Hematopoietic multipotent progenitor cell treated with erythropoietin and hydrocortisone succinate and interleukin-3 and kit ligand, for 4 days (in vitro differentiated cells): ENCODE data around the gene BMI1.
"Not testable (repeated sequence)": the region's sequence is repeated elsewhere in the genome, so short reads cannot be mapped to it uniquely, and the experiment has no call there.

Experiments
- DNase-seq: peaks from one replicate; pipeline ENCODE4 v3.0.0-alpha.2; 2015

Gene BMI1

GRCh38 chr10:22340329-22341189, 19.7 kb downstream of the BMI1 start:
- DNase-seq: peak; percentile 91

- peak; percentile 37 for DNase-seq
Measured at GRCh38 chr10:22341190-22341925, 20.5 kb downstream of the BMI1 start.

- DNase-seq: no peak
Measured at GRCh38 chr10:22341926-22342196, 21.0 kb downstream of the BMI1 start.

GRCh38 chr10:22342421-22342820, 21.5 kb downstream of the BMI1 start:
- no peak for DNase-seq

- DNase-seq: no peak
Measured at GRCh38 chr10:22343731-22344130, 22.8 kb downstream of the BMI1 start.

DNA sequence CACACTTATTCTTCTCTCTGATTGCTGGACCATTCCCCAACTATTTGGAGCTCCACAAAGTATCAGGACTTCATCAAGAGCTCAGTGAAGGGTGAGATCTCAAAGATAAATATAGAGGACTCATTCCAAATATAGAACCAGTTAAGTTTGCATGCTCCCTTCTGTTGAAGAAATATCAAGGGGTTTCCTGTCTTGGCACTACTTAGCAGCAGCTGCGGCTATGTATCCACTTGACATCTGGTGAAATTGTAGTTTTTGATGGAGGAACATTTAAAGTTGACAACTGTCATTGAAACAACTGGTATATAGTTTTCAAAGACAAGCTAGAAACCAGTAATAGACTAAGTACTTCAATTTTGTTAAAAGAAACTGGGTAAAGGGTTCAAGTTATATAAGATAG, 23.4 kb downstream of the BMI1 start:
- DNase-seq: no peak

DNA sequence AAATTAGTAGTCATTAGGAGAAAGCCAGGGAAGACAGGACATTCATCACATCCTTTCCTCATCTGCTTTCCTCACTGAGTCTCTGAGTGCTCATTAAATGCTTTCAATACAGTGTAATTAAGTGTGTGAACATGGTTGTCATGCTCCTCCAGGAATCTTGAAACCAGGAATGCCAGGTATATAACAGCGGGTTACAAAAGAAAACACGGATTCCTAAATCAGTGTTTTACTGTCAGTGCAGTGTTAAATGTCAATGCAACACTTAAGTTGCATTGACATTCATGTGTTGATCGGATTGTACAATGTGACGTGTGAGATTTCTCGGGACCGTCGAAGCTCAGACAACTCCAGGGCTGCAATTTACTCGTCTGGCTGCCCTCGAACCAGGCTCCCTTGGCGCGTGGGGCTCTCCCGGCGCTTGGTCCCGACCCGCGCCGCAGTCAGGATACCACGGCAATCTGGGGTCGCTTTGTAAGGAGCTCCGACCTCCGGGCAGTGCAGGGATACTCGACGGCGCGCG, 23.9 kb downstream of the BMI1 start:
- no peak for DNase-seq

- DNase-seq: peak; percentile 77
Measured at GRCh38 chr10:22345301-22346095, 24.6 kb downstream of the BMI1 start, which contains the start of gene SPAG6. SPAG6 (plus strand) TSS chr10:22345496; CDS start chr10:22345612, 116 bp downstream.

- no peak for DNase-seq
Measured at GRCh38 chr10:22346096-22346661, 25.3 kb downstream of the BMI1 start.

DNA sequence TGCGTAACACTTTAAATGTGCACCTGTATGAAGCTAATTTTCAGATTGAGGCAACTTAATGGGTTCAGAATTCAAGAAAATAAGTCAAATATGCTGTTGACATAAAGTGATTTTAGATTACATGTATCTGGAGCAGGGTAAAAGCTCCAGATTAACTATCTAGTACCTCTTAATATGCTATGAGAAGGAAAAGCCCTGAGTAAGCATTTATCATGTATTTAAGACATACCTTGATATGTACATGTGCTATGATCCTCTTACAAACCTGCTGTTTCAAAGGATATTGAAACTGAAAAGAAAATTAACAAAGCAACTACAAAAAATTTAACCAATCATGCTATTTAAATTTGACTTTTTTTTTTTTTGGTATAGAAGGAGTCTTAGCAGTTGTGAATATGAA, 28.9 kb downstream of the BMI1 start:
- no peak for DNase-seq

DNA sequence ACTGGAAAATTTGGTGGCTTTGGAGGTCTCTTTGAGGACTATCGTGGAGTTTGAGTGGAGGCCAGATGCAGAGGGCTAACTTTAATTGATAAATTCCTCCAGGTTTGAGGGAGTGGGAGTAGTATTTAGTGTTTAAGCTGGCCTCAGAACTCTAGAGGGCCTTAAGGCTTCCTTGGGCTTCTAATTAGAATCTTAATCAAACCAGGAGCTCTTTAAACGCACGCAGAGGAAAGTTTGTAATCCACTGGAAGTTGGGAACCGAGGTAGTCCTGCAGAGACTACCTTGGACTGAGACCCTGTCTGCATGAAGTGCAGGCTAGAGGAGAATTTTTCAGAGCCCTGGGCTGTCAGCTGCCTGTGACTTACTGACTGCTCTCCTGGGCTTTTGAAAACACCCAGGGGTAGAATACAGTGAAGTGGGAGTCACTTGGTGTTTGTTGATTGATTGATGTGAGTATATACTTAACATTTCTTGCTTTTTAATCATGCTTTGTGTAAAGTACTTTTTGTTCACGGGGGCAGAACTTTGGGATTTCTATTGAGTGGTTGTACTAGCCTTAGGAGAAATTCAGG, 30.3 kb downstream of the BMI1 start:
- DNase-seq: no peak

DNA sequence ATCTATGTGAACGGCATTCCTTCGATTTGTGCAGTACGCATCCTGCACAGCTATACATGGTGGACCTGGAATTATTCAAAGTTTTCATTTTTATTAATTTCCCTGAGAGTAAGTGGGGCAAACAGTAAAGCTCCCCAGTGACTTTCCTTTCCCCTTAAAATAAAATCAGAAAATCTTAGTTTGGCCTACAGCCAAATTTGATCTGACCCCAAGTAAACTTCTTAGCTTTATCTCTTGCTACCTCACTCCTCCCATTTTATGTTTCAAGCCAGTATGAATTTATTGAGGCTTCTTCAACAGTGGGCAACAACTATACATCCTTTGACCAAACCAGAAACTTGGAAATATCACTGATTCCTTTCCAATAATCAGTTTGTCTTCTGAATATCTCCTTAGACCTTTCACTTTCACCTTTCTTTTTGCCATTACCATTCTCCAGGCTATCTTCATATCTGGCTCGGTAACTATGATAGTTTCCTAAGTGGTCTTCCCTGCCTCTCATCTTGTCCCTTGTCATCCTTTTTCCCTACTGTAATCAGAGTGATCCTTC, 35.5 kb downstream of the BMI1 start:
- DNase-seq: no peak

GRCh38 chr10:22357770-22358169, 36.9 kb downstream of the BMI1 start:
- DNase-seq: not testable (repeated sequence)

GRCh38 chr10:22363305-22363704, 42.4 kb downstream of the BMI1 start:
- DNase-seq: no peak

- DNase-seq: no peak
Measured at GRCh38 chr10:22364407-22365140, 43.7 kb downstream of the BMI1 start.

DNA sequence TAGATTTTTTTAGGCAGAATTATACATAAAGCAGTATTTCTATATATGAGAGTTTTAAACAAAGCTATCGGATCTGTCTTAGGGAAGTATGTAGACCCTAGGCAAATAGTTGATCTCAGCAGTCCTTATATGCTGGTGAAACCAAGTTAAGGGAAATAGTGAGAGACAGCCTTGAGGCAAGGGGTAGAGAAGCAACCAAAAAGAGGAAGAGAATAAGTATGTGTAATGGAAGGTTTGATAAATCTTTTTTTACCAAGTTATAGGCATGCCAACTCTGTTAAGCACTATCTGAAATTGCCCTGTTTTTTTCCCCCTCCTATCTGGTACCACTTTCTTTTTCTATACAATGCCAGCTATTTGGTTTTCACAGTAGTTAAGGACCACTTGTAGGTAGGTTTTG, 44.3 kb downstream of the BMI1 start:
- DNase-seq: peak; percentile 65

DNA sequence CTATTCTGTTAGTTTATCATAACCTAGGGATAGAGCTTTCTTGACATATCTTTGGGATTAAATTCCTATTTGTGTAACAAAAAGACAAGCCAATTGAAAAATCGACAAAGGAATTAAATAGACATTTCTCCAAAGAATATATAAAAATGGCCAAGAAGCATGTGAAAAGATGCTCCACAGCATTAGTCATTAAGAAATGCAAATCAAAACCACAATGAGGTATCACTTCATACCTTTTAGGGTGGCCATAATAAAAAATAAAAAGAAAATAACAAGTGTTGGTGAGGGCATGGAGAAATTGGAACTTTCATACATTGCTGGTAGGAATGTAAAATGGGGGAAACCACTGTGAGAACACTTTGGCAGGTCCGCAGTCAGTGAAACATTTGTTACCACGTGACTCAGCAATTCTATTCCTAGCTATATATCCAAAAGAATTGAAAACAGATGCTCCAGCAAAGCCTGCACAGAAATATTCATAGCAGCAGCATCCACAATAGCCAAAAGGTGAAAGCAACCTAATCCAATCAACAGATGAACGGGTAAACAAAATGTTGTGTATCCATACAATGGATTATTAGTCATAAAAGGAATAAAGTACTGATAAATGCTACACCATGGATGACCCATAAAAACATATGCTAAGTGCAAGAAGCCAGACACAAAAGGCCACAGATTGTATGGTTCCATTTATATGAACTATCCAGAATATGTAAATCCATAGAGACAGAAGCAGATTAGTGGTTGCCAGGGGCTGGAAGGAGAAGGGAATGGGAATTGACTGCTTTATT, 44.9 kb downstream of the BMI1 start:
- no peak for DNase-seq

DNA sequence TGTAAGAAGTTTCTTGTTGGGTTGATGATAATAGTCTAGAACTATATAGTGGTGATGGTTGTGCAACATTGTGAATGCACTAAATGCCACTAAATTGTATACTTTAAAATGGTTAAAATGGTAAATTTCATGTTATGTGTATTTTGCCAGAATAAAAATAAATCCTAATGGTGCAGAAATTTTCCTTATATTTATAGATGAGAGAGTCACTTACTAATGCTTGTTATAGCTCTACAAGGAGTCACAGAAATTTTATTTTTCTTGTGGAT, 45.5 kb downstream of the BMI1 start:
- no peak for DNase-seq

DNA sequence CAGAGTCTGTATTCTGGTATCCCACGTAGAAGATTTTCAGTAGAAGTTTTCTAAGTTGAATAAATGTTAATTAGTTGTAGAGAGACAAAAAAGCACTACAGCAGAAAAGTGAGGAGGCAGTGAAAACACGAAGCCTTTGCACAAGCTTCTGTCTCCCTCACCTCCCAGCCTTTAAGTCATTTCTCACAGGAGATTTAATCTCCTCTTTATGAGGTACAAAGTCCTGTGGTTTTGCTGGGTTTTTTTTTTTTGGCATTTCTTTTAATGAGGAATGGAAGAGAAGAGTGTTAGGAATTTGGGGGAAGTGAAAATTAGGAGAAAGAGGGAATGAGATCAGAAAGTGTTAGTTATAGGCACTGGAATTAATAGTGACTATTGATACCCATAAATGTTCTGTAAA, 45.9 kb downstream of the BMI1 start:
- DNase-seq: no peak

- no peak for DNase-seq
Measured at GRCh38 chr10:22367471-22367870, 46.6 kb downstream of the BMI1 start.

- DNase-seq: no peak
Measured at GRCh38 chr10:22368402-22368801, 47.5 kb downstream of the BMI1 start.
